ENCODE data around the gene POC1A. TPM values are rescaled to one million over a fixed set of nuclear protein-coding genes. Genes with fewer than 3 reads are reported as not detected.

POC1A gene
- total RNA-seq, 2 experiments from 2014 or later, result 21.2 to 23.5 TPM

DNA sequence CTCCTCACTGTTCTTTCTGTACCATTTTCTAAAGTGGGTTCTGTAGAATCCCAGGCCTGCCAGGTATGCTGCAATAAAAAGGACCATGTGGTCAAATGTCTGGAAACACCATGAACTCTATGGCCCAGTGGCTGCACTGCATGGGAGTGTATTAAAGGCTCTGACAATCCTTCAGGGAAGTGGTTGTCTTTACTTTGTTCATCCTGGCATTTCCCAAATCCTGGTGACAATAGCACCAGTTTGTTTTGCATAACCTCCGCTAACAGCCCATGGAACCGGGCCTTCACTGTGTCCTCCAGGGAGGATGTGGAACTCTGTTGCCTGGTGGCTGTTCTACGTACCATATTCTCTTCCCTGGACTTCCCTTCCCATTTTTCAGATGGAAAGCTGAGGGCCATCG is 86.7 kb downstream of the POC1A start:
- Mint-ChIP-seq H3K36me3 (ENCODE audit: low read depth) (no peaks in the 10 kb centered on the region), H3K4me1 (ENCODE audit: low read depth) (peaks cover 12% of the 10 kb centered on the region), H3K9me3 (no peaks in the 10 kb centered on the region), H3K27ac (no peak overlapping the region), H3K27me3 (no peaks in the 10 kb centered on the region), H3K4me3 (no peak overlapping the region)
- DNase-seq, result no peak
- ATAC-seq, result no peak
- TF ChIP-seq, protein P1, sequence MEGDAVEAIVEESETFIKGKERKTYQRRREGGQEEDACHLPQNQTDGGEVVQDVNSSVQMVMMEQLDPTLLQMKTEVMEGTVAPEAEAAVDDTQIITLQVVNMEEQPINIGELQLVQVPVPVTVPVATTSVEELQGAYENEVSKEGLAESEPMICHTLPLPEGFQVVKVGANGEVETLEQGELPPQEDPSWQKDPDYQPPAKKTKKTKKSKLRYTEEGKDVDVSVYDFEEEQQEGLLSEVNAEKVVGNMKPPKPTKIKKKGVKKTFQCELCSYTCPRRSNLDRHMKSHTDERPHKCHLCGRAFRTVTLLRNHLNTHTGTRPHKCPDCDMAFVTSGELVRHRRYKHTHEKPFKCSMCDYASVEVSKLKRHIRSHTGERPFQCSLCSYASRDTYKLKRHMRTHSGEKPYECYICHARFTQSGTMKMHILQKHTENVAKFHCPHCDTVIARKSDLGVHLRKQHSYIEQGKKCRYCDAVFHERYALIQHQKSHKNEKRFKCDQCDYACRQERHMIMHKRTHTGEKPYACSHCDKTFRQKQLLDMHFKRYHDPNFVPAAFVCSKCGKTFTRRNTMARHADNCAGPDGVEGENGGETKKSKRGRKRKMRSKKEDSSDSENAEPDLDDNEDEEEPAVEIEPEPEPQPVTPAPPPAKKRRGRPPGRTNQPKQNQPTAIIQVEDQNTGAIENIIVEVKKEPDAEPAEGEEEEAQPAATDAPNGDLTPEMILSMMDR (IDR thresholded peaks at IDR 0.05), result no peak
- intact Hi-C loops (cut with micrococcal nuclease), result no loop called here
- CTCF ChIA-PET, result interaction anchor here (1.4 kb wide), 1 partner anchor 13 kb away, joined by 3 read pairs; no protein-coding TSS in a partner anchor
- POLR2A ChIA-PET, result interaction anchor here (1.9 kb wide), 1 partner anchor 11 kb away, joined by 5 read pairs; the partner anchor contains the start of gene DUSP7

DNA sequence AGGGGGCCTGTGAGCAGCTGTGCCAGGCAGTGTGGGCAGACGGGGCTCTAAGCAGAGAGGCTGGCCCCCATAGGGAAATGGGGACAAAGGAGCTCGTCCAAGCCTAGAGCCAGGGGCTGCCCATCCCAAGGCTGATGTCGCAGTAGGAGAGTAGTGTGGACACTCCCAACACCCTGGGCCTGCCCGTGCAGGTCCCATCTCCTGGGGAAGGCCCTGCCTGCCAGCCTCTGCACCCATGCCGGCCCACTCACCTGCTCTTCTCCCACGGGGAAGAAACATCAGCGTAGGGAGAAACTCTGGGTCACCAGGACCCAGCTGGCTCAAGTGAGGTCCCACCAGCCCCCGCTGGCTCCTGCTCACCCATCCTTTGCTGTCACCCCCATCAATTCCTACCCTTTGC is 87.2 kb downstream of the POC1A start:
- DNase-seq (no peak), ATAC-seq (no peak)
- TF ChIP-seq, protein P1 (IDR thresholded peaks at IDR 0.05), result no peak
- H3K27me3 Mint-ChIP-seq, result no peaks in the 10 kb centered on the region
- intact Hi-C loops (cut with micrococcal nuclease), result no loop called here
- peaks cover 8% of the 10 kb centered on the region for H3K4me1 Mint-ChIP-seq (ENCODE audit: low read depth)
- H3K9me3 Mint-ChIP-seq, result no peaks in the 10 kb centered on the region
- H3K4me3 Mint-ChIP-seq, result no peak overlapping the region
- no peak overlapping the region for H3K27ac Mint-ChIP-seq
- H3K36me3 Mint-ChIP-seq (ENCODE audit: low read depth), result no peaks in the 10 kb centered on the region
- POLR2A ChIA-PET, result interaction anchor here (1.9 kb wide), 1 partner anchor 10 kb away, joined by 5 read pairs; the partner anchor contains the start of gene DUSP7
- CTCF ChIA-PET, result interaction anchor here (1.4 kb wide), 1 partner anchor 12 kb away, joined by 3 read pairs; no protein-coding TSS in a partner anchor

DNA sequence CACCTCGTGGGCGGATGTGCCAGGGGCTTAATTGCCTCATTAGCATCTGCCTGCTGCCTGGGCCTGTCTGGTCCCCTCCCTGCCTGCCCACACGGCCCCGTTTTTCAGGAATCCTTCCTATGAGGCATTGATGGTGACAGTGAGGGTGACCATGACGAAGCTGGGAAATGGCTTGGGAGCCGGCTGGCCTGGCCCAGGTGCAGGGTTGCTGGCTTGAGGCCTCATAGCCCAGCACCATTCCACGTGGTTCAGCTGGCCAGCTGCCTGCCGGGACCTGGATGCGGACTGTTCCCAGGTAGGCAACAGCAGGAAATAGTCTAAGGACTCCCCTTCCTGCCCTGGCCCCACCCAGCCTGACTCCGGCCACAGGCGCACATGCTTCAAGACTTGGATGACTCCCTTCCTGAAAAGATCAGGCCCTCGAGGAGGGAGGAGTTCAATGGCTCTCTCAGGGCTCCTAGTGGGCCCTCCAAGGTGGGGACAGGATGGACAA is 88.9 kb downstream of the POC1A start:
- ATAC-seq (no peak), DNase-seq (no peak)
- H3K4me3 Mint-ChIP-seq, result no peak overlapping the region
- no peaks in the 10 kb centered on the region for H3K4me1 Mint-ChIP-seq (ENCODE audit: low read depth)
- no peaks in the 10 kb centered on the region for H3K27me3 Mint-ChIP-seq
- no peak overlapping the region for H3K27ac Mint-ChIP-seq
- ChIA-PET POLR2A (interaction anchor here (1.0 to 1.5 kb wide), 2 partner anchors 10 to 14 kb away, joined by 3 read pairs; no protein-coding TSS in a partner anchor), CTCF (no interaction called here)
- H3K36me3 Mint-ChIP-seq (ENCODE audit: low read depth), result no peaks in the 10 kb centered on the region
- TF ChIP-seq, protein P1 (IDR thresholded peaks at IDR 0.05), result no peak
- H3K9me3 Mint-ChIP-seq, result no peaks in the 10 kb centered on the region
- intact Hi-C loops (cut with micrococcal nuclease), result no loop called here

DNA sequence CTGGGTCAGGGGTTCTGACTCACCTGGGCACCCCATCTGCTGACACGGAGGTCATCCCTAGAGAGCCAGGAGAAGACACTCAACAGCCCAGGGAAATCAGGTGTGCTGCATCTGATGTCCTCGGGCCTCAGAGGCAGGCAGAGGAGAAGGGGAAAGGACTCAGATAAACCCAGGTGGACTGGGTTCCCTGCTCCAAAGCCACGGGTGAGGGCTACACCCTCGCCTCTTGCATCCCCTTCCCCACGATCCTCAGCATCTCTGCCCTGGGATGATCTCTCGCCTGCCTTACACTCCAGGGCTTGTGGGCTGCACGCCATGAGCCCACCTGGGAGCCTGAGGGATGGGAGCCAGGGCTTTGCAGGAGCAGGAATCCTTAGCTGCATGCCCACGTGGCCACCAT is 89.7 kb downstream of the POC1A start:
- no peak for ATAC-seq
- no peak overlapping the region for H3K27ac Mint-ChIP-seq
- CTCF ChIA-PET, result no interaction called here
- intact Hi-C loops (cut with micrococcal nuclease), result no loop called here
- TF ChIP-seq, protein P1 (IDR thresholded peaks at IDR 0.05), result no peak
- no peak for DNase-seq
- H3K4me3 Mint-ChIP-seq, result no peak overlapping the region
- no peaks in the 10 kb centered on the region for H3K9me3 Mint-ChIP-seq
- POLR2A ChIA-PET, result interaction anchor here (1.0 to 1.5 kb wide), 2 partner anchors 9 to 13 kb away, joined by 3 read pairs; no protein-coding TSS in a partner anchor
- no peaks in the 10 kb centered on the region for H3K4me1 Mint-ChIP-seq (ENCODE audit: low read depth)
- H3K36me3 Mint-ChIP-seq (ENCODE audit: low read depth), result no peaks in the 10 kb centered on the region
- no peaks in the 10 kb centered on the region for H3K27me3 Mint-ChIP-seq

DNA sequence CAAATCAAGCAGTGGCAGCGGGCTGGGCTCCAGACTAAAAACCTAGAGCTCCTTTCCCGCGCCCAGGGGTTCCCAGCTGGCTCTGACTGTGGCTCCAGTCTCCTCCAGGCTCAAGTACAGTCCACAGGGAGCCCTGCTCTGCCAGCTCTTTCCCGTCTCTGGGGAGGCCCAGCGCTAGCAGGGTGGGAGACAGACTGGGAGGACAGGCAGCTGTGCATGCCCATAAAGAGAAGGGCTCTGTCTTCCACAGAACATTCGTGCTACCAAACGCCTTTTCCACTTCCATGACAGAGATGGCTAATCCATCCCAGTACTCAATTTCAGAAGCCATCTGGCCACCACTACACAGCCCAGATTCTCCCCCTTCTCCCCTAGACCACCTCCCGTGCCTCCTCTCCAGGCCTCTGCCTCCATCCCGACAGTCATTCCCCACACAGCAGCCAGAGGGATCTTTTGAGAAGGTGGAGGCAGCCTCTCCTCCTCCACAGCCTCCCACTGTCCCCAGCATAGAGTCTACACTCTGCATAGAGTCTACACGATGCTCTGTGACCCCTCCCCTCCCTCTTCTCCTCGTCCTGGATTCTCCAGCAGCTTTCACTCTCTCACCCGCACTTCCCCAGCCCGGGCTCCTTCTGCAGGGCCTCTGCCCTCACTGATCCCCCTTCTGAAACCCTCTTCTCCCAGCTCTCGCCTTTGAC is 91.0 kb downstream of the POC1A start:
- TF ChIP-seq, protein P1 (IDR thresholded peaks at IDR 0.05), result no peak
- Mint-ChIP-seq H3K9me3 (no peaks in the 10 kb centered on the region), H3K36me3 (ENCODE audit: low read depth) (no peaks in the 10 kb centered on the region), H3K27ac (no peak overlapping the region), H3K27me3 (no peaks in the 10 kb centered on the region), H3K4me3 (no peak overlapping the region), H3K4me1 (ENCODE audit: low read depth) (no peaks in the 10 kb centered on the region)
- ChIA-PET POLR2A (no interaction called here), CTCF (no interaction called here)
- intact Hi-C loops (cut with micrococcal nuclease), result no loop called here
- ATAC-seq, result no peak
- DNase-seq, result no peak
